Measurements from ENCODE around the gene NRG2.

DNA sequence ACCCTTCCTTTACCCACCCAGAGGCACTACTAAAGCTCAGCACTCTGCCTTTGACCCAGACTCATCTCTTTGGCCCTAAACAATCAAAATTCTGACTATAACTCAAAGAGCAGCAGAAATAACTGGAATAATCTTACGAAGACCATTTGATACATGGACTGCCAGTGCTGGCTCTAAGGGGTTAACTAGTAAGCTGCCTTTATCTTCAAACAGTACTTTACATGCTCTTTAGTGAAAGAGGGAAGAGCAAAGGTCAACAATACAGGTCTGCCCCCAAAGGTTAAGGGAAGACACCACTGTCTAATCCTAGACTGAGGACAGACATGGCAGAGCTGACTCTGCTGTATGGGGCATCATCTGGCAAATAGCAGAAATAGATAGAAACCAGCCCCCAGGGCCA is 45.8 kb downstream of the NRG2 start:
- no peak for TF ChIP-seq POLR2A (IDR thresholded peaks at IDR 0.05)
- TF ChIP-seq, protein P1, sequence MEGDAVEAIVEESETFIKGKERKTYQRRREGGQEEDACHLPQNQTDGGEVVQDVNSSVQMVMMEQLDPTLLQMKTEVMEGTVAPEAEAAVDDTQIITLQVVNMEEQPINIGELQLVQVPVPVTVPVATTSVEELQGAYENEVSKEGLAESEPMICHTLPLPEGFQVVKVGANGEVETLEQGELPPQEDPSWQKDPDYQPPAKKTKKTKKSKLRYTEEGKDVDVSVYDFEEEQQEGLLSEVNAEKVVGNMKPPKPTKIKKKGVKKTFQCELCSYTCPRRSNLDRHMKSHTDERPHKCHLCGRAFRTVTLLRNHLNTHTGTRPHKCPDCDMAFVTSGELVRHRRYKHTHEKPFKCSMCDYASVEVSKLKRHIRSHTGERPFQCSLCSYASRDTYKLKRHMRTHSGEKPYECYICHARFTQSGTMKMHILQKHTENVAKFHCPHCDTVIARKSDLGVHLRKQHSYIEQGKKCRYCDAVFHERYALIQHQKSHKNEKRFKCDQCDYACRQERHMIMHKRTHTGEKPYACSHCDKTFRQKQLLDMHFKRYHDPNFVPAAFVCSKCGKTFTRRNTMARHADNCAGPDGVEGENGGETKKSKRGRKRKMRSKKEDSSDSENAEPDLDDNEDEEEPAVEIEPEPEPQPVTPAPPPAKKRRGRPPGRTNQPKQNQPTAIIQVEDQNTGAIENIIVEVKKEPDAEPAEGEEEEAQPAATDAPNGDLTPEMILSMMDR (IDR thresholded peaks at IDR 0.05), result no peak

Measured in esophagus squamous epithelium (tissue), 4 donors.